ENCODE data around the gene PNN.

DNA sequence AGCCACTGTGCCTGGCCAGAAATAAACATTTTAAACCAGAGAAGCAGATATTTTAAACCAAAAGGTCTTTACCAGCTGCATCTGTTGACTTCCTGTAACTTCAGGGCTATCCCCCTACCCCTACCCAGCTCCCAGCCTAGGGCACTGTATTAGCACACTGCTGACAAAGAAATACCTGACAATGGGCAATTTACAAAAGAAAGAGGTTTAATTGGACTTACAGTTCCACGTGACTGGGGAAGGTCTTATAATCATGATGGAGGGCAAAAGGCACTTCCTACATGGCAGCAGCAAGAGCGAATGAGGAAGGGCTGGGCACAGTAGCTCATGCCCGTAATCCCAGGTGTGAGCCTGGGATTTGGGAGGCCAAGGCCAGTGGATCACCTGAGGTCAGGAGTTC is 34.9 kb upstream of the PNN start:
- no peak for TF ChIP-seq POLR2A (IDR thresholded peaks at IDR 0.05; ENCODE audit: low read length)
- no peak for TF ChIP-seq GATA1 (IDR thresholded peaks at IDR 0.05; ENCODE audit: low read depth, low read length)

All from erythroblast (primary cell).